HFFc6 (cell line): ENCODE results near the gene UGT2B17. TPM values are rescaled to one million over a fixed set of nuclear protein-coding genes. Genes with fewer than 3 reads are reported as not detected.

Experiments
- DNase-seq: peaks from one replicate; pipeline ENCODE4 v3.0.0-alpha.2; 2018
- H3K27ac Mint-ChIP-seq: 2 replicates; pipeline ENCODE4 v1.8.0; 2020; ENCODE audit warnings: mild to moderate bottlenecking, mixed read lengths
- H3K27me3 Mint-ChIP-seq: 2 replicates; pipeline ENCODE4 v1.8.0; 2021; ENCODE audit warnings: mild to moderate bottlenecking, moderate library complexity, mixed read lengths; ENCODE audit not compliant: insufficient read depth
- H3K36me3 Mint-ChIP-seq: 2 replicates; pipeline ENCODE4 v1.8.0; 2021; ENCODE audit warnings: low read depth, mixed read lengths
- H3K4me1 Mint-ChIP-seq: 2 replicates; pipeline ENCODE4 v1.8.0; 2020; ENCODE audit warnings: low read depth, mixed read lengths
- H3K4me3 Mint-ChIP-seq: 2 replicates; pipeline ENCODE4 v1.8.0; 2020; ENCODE audit warnings: mild to moderate bottlenecking, moderate library complexity, mixed read lengths
- H3K9me3 Mint-ChIP-seq: 2 replicates; pipeline ENCODE4 v1.8.0; 2020; ENCODE audit warnings: mild to moderate bottlenecking, mixed read lengths
- total RNA-seq, 6 experiments: library from RNA; stranded (reverse); fragmentation: NEBNext Ultra II Directional; extraction: Animal tissue kit (Norgen Biotek cat#: 25700); gene quantifications; 2 replicates in 1 of 6; 3 replicates in 5 of 6; pipeline ENCODE4 v1.2.3, GENCODE V29; 2021
- TF ChIP-seq, protein P1 (sequence below): fragments of 200-600 bp; sonication (generic); IDR thresholded peaks from 2 replicates; pipeline ENCODE4 v1.5.0; 2021; ENCODE audit warnings: antibody characterized with exemption, mild to moderate bottlenecking

UGT2B17 gene
- total RNA-seq, 6 experiments from 2014 or later = not detected

DNA sequence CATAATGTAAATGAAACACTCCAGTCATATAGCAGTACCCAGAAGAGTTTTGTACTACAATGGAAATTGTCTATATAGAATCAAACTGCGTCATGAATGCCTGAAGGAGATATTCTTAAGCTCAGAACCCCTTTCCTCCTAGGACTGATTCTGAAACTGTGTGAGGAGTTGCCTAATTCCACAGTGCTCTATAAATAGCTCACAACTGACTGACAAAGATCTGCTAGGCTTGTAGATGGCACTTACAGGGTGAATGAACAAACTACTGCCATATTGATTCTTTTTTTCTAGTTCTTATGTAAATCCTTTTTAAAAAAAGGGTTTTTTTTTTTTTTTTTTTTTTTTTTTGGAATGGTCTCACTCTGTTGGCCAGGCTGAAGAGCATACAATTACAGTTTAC, 30.1 kb upstream of the UGT2B17 start:
- Mint-ChIP-seq H3K4me3 (no peak overlapping the region), H3K9me3 (peaks cover 53% of the 10 kb centered on the region), H3K27me3 (no peaks in the 10 kb centered on the region), H3K27ac (no peak overlapping the region), H3K4me1 (no peaks in the 10 kb centered on the region), H3K36me3 (0 out of 2 replicates have a peak, but pooled peaks cover 4% of the 10 kb centered on the region)
- TF ChIP-seq, protein P1, sequence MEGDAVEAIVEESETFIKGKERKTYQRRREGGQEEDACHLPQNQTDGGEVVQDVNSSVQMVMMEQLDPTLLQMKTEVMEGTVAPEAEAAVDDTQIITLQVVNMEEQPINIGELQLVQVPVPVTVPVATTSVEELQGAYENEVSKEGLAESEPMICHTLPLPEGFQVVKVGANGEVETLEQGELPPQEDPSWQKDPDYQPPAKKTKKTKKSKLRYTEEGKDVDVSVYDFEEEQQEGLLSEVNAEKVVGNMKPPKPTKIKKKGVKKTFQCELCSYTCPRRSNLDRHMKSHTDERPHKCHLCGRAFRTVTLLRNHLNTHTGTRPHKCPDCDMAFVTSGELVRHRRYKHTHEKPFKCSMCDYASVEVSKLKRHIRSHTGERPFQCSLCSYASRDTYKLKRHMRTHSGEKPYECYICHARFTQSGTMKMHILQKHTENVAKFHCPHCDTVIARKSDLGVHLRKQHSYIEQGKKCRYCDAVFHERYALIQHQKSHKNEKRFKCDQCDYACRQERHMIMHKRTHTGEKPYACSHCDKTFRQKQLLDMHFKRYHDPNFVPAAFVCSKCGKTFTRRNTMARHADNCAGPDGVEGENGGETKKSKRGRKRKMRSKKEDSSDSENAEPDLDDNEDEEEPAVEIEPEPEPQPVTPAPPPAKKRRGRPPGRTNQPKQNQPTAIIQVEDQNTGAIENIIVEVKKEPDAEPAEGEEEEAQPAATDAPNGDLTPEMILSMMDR = no peak
- no peak for DNase-seq

DNA sequence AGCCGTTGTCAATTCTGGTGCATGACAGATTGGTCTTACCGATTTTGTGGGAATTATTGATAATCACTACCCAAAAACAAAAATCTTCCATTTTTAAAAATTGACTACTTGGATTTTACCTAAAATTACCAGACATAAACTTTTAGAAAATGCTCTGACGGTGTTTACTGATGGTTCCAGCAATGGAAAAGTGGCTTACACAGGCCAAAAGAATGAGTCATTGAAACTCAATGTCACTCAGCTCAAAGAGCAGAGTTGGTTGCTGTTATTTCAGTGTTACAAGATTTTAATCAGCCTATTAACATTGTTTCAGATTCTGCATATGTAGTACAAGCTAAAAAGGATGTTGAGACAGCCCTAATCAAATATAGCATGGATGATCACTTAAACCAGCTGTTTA, 23.0 kb upstream of the UGT2B17 start:
- no peaks in the 10 kb centered on the region for H3K4me1 Mint-ChIP-seq
- peaks cover 3% of the 10 kb centered on the region for H3K9me3 Mint-ChIP-seq
- TF ChIP-seq, protein P1 = no peak
- no peak overlapping the region for H3K27ac Mint-ChIP-seq
- DNase-seq = no peak
- no peaks in the 10 kb centered on the region; the same call in 1 of the 2 replicates for H3K27me3 Mint-ChIP-seq
- no peak overlapping the region for H3K4me3 Mint-ChIP-seq
- 0 out of 2 replicates have a peak, but pooled peaks cover under 1% of the 10 kb centered on the region for H3K36me3 Mint-ChIP-seq

DNA sequence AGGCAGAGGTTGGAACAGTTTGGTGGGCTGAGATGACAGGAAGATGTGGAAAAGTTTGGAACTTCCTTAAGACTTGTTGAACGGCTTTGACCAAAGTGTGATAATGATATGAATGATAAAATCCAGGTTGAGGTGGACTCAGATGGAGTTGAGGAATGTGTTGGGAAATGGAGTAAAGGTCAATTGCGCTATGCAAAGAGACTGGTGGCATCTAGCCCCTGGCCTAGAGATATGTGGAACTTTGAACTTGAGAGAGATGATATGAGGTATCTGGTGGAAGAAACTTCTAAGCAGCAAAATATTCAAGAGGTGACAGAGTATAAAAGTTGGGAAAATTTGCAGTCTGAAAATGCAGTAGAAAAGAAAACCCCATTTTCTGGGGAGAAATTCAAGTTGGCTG, 21.4 kb upstream of the UGT2B17 start:
- no peak for DNase-seq
- H3K4me3 Mint-ChIP-seq = no peak overlapping the region
- no peaks in the 10 kb centered on the region; the same call in none of the 2 replicates for H3K9me3 Mint-ChIP-seq
- TF ChIP-seq, protein P1 = no peak
- no peaks in the 10 kb centered on the region; the same call in 1 of the 2 replicates for H3K27me3 Mint-ChIP-seq
- no peaks in the 10 kb centered on the region for H3K36me3 Mint-ChIP-seq
- H3K27ac Mint-ChIP-seq = no peak overlapping the region
- H3K4me1 Mint-ChIP-seq = no peaks in the 10 kb centered on the region

DNA sequence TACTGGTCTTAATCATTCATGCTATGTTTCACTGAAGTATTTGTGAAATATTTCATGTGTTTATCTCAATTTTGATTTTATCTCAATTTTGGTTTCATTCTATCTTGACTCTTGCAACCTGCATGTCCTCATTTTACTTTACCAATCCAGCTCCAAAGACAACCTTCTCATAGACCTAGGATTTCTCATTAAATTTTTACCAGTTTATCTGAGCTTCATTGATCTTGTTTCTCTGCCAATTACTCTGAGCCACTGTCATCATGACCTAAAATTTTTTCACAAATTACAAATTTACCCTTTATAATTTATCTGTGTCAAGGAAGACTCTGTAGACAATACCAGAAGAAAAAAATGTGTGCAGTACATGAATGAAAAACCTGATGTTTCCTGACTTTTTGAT, 18.6 kb upstream of the UGT2B17 start:
- Mint-ChIP-seq H3K27ac (no peak overlapping the region), H3K27me3 (no peaks in the 10 kb centered on the region; the same call in 1 of the 2 replicates)

DNA sequence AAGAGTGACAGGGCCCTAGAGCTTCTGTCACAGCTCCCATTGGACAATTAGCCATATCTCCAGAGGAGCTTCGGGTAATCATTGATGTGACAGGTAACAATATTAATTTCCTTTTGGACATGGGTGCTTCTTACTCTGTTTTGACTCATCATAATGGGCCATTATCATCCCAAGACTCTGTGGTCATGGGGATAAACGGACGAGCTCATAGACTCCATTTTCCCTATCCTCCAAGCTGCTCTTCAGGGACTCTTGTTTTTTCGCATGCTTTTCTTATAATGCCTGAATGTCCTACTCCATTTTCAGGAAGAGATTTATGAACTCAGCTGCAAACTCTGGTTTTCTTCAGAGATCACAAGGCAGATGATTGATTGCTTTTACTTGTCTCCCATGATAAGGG, 17.0 kb upstream of the UGT2B17 start:
- H3K36me3 Mint-ChIP-seq = no peaks in the 10 kb centered on the region
- TF ChIP-seq, protein P1 = no peak
- H3K4me1 Mint-ChIP-seq = no peaks in the 10 kb centered on the region
- H3K9me3 Mint-ChIP-seq = peaks cover 13% of the 10 kb centered on the region
- DNase-seq = no peak
- no peak overlapping the region for H3K27ac Mint-ChIP-seq
- no peaks in the 10 kb centered on the region; the same call in 1 of the 2 replicates for H3K27me3 Mint-ChIP-seq
- no peak overlapping the region for H3K4me3 Mint-ChIP-seq

More for the DNA sequence above, 18.6 kb upstream of the UGT2B17 start:
- peaks cover 13% of the 10 kb centered on the region for H3K9me3 Mint-ChIP-seq
- TF ChIP-seq, protein P1 = no peak
- no peak overlapping the region for H3K4me3 Mint-ChIP-seq
- H3K36me3 Mint-ChIP-seq = no peaks in the 10 kb centered on the region
- H3K4me1 Mint-ChIP-seq = no peaks in the 10 kb centered on the region
- DNase-seq = no peak

DNA sequence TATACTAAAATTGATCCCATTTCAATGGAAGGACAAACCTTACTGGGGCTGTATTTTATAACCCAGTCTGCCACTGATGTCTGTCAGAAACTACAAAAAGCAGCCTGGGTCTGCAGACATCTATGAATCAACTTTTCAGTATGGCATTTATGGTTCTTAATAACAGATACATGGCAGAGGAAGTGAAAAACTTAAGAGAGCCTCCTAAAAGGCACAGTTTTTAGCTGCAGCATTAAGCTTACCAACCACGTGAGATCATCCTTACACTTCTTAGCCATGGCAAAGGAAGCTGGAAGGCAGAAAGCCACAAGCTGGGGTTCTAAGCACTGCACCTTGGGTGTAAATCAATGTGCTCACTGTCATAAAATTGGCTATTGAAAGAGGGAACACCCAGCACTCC, 16.6 kb upstream of the UGT2B17 start:
- Mint-ChIP-seq H3K27ac (no peak overlapping the region), H3K9me3 (peaks cover 13% of the 10 kb centered on the region), H3K27me3 (no peaks in the 10 kb centered on the region; the same call in 1 of the 2 replicates), H3K4me3 (no peak overlapping the region), H3K36me3 (no peaks in the 10 kb centered on the region), H3K4me1 (no peaks in the 10 kb centered on the region)
- DNase-seq = no peak
- TF ChIP-seq, protein P1 = no peak
